ENCODE results near the gene KRI1. TPM values are rescaled to one million over a fixed set of nuclear protein-coding genes. Genes with fewer than 3 reads are reported as not detected.

Gene KRI1
- total and polyA plus RNA-seq, 2 of the 8 experiments (the other 6 are each of a cell fraction or from before 2014, with no cell fraction given), result 14.2 to 45.2 TPM

- no peak for TF ChIP-seq CHD7 (IDR thresholded peaks at IDR 0.05; ENCODE audit: insufficient replicate concordance, low read length)
- no peak for TF ChIP-seq YY1 (IDR thresholded peaks at IDR 0.05; ENCODE audit: low read depth, low read length)
- no peak for TF ChIP-seq BCL11A (IDR thresholded peaks at IDR 0.05; ENCODE audit: low read depth in 2 of 2, low read length in 2 of 2)
- no peak for TF ChIP-seq SIRT6 (IDR thresholded peaks at IDR 0.05; ENCODE audit: low read length)
- no peak for TF ChIP-seq JUN (IDR thresholded peaks at IDR 0.05; ENCODE audit: low read depth, low read length)
- TF ChIP-seq POLR2A (IDR thresholded peaks at IDR 0.05; ENCODE audit: control extremely low read depth in 1 of 2, low read depth in 2 of 2, low read length in 2 of 2), result no peak
- no peak for TF ChIP-seq BRCA1 (IDR thresholded peaks at IDR 0.05; ENCODE audit: low read depth, low read length)
- TF ChIP-seq SIX5 (IDR thresholded peaks at IDR 0.05; ENCODE audit: low read depth, low read length), result no peak
- TF ChIP-seq SUZ12 (IDR thresholded peaks at IDR 0.05; ENCODE audit: low read length), result no peak
- no peak for TF ChIP-seq POU5F1 (IDR thresholded peaks at IDR 0.05; ENCODE audit: low read depth, low read length)
- TF ChIP-seq CEBPB (IDR thresholded peaks at IDR 0.05; ENCODE audit: low read depth, low read length), result no peak
Measured at GRCh38 chr19:10549733-10550132, 16.1 kb downstream of the KRI1 start (continued).
